Mesenteric fat pad (tissue), 1 donor: ENCODE data around the gene STXBP6. TPM values are rescaled to one million over a fixed set of nuclear protein-coding genes. Genes with fewer than 3 reads are reported as not detected.

Source experiments
- DNase-seq: peaks from one replicate; pipeline ENCODE4 v3.0.0-alpha.2; 2020; ENCODE audit warnings: low spot score
- total RNA-seq: library from RNA; stranded (reverse); fragmentation: NEBNext Ultra II Directional; extraction: Animal tissue kit (Norgen Biotek cat#: 25700); gene quantifications from one replicate; pipeline ENCODE4 v1.2.1, GENCODE V29; 2021
- donor health status: DM: yes; HTN: yes; CAD: no.

STXBP6 gene
- total RNA-seq, 1 donor from 2014 or later, result 2.4 TPM

DNA sequence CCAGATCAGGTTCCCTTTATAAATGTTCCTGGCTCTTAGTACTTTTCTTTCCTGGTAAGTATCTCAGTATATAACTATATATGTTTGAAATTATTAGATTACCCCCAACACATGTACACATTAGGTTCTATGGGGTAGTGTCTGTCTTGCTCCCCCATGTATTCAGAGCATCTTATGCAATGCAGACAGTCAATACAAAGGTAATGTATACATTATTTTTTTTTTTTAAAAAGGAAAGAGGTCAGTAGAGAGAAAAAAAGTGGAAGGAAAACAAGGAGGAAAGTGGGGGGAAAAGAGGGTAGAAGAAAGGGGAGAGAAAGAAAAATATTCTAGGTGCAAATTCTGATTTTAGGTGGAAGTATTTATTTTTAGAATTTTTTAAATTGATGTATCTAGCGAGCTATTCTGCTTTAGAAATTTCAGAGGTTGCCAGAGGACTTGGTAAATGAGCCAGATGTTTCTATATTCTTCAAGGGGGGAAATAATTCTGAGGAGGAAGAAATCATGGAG is 157.9 kb downstream of the STXBP6 start:
- no peak for DNase-seq

DNA sequence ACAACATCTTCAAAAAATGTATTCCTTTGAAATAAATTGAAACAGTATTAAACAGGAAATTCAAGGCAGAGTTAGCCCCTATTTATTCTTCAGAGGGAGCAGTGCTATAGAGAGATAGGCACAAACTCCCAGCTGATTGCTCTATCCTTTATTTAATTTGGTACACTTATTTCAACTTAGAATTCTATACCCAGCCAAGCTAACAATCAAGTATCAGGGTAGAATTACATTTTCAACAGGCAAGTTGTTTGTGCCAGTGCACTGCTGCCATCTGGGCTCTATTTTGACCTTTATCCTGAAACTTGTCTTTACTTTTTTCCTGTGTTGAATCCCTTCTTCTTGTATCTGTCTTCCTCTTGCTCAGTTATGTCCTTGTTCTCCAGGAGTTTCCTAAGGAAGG is 159.2 kb downstream of the STXBP6 start:
- no peak for DNase-seq

GRCh38 chr14:24889843-24890242 is 160.1 kb downstream of the STXBP6 start:
- DNase-seq, result no peak

- no peak for DNase-seq
Measured at GRCh38 chr14:24888532-24888931, 161.4 kb downstream of the STXBP6 start.

DNA sequence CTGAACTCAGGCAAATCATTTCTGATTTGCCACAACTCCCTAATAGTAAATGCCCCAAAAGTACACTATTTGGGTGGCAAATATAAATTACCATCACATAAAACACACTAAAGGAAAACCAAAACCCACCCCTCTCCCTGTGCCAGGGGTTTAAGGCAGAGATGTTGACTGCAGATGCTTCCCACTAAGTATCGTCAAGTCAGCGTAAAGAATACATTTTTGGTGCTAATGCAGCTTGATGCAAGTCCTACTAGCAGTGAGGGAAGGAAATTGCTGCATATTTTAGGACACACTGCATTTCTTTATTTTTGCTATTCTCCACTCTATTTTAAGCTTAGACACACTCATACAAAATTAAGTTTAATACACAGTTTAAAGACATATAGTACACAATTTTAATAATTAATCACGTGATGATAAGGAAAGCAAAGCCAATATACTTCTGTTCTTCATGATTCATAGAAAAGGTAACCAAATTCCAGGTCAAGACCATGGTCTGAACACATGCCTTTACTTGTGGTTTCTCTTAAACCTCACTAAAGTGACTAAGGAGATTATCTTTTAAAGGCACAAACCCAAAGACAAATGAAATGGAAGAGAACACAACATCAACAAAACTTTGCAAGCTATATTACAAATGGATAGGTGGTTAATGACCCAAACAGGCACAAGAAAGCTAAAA is 162.2 kb downstream of the STXBP6 start:
- DNase-seq, result no peak

DNA sequence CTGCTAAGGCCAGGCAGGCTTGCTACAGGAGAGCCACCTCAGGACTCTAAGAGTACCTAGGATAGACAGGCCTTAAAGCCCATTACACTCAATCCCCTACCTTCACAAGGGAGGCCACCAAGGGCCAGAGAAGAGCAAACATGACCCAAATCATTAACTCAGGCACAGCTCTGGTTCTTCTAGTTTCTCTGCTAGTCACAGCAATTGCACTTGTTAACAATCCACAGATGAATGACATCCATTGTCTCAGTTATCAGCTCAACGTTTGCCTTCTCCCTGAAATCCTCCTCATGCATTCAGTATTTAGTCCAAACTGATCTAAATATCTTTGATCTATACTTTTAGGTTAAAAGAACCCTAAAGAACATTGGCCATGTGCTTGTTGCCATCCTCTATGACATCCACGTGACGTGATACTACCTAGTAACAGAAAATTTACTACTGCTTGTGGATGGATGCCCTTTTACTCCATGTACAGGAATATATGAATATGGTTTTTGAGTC is 164.5 kb downstream of the STXBP6 start:
- no peak for DNase-seq

- DNase-seq, result no peak
Measured at GRCh38 chr14:24883576-24883975, 166.4 kb downstream of the STXBP6 start.

DNA sequence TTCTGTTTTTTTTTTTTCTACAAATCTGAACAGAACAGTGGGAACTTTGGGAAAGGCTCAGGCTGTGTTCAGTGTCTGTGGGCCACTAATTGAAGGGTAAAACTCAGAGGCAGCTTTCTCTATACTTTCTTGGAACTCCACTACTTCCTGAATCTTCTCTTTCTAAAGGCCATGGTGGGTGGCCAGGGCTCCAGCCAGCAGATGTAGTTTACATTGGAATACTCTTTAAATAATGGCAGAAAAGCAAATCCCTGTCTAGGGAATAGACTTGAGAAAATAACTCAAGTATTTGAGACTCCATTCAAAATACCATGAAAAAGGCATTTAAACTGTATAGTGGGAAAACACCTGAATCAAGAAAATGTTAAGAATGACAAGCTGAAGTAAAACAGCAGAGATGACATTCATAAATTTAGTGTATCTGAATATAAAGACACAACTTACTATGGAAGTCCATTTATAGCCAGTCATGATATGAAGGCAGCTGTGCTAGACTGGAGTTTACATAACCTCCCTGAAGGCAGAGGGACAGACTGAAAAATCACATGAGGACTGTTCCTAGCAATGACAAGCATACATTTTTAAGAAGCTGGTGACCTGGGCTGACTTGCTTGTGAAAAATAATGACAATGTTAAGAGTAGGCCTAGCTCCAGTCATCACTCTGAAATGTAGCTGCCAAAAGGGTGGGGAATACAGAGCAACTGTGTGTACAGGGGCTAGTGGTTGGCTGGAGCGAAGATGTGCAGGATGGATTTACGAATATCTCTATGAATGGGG is 168.6 kb downstream of the STXBP6 start:
- no peak for DNase-seq

DNA sequence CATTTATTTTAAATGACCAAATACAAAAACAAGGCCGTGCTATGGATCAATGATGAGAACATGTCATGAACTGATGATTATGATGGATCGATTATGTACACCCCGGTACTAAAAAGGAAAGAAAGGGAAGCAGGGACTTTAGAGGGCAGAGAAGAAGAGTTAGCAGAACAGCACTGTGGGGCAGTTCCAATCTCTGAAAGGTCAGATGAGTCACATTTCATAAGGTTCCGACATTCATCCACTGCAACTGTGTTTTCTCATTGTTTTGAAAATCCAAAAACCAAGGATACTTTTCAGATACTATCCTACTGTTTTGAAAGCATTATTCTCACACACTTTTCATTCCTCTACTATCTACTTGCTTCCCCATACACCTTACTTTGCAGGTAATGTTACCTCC is 169.3 kb downstream of the STXBP6 start:
- no peak for DNase-seq

GRCh38 chr14:24879661-24880386 is 170.1 kb downstream of the STXBP6 start:
- DNase-seq, result no peak

- DNase-seq, result no peak
Measured at GRCh38 chr14:24876996-24877395, 173.0 kb downstream of the STXBP6 start.

GRCh38 chr14:24875991-24876878 is 173.7 kb downstream of the STXBP6 start:
- DNase-seq, result no peak

GRCh38 chr14:24875203-24875838 is 174.6 kb downstream of the STXBP6 start:
- DNase-seq, result no peak

DNA sequence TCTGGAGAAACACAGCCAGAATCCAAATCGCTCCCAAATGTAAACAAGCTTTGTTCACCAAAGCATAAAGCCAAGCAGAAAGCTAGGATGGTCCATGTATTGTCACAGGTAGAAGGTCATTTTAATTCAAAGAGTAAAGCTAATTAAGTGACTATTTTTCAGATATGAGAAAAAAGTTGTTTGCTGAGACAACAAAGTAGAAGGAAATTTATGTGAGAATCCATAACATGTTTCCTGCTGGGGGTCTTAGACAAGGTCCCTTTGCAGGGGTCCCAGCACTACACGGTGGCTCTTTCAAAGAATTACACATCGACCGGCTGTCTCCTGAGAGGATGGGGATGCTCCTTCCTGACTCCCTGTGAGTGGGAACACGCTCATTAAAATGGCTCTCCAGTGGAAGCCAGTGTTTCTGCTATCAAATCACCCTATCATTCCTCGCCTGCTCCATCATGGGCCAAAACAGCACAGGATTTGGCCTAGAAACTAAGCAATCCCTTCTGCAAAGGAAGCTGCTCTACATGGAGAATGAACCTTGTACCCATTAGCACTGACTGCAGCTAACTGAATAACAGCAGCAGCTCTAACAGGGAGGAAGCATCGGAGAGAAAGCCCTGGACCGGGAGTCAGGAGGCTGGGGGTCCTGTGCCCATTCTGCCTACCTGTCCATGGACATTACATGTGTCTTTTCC is 175.3 kb downstream of the STXBP6 start:
- DNase-seq, result no peak

GRCh38 chr14:24873551-24873950 is 176.4 kb downstream of the STXBP6 start:
- DNase-seq, result no peak

- DNase-seq, result no peak
Measured at GRCh38 chr14:24870949-24871701, 178.8 kb downstream of the STXBP6 start.

DNA sequence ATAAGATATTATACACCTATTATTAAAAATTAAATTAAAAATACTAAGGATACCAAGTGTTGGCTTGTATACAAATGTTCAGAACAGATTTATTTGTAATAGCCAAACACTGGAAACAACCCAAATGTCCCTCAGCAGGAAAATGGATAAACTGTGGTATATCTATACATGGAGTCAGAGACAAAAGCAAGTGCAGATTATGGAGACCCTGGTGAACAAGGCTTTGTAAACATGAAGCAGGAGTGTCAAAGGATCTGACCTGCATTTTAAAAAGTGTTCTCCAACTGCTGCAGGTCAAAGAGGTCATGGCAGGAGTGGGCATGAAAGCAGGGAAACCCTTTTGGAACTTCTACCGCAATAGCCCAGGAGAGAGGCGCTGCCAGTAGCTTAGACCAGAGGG is 181.6 kb downstream of the STXBP6 start:
- no peak for DNase-seq

DNA sequence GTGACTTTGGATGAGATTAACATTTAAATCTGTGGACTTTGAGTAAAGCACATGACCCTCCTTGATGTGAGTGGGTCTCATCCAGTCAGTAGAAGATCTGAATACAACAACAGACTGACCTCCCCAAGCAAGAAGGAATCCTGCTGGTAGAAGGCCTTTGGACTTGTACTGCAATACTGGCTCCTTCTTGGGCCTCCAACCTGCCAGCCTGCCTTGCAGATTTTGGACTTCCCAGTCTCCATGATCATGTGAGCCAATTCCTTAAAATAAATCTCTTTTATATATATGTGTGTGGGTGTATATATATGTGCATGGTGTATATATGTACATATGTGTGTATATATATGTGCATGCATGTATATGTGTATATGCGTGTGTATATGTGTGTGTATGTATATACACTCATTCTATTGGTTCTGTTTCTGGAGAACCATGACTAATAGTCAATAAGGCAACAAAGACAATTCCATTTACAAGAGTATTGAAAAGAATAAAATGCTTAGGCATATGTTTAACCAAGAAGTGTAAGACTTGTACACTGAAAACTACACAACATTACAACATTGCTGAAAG is 183.8 kb downstream of the STXBP6 start:
- DNase-seq, result no peak
